ENCODE results near the gene IRX4.

GRCh38 chr5:1855596-1855995, 27.1 kb downstream of the IRX4 start:
- TF ChIP-seq ERF (CRISPR knock-in tag; IDR thresholded peaks at IDR 0.05) (no peak), ZNF12 (CRISPR knock-in tag; IDR thresholded peaks at IDR 0.05) (no peak), FOXJ3 (CRISPR knock-in tag; IDR thresholded peaks at IDR 0.05) (no peak), CEBPZ (IDR thresholded peaks at IDR 0.05; ENCODE audit: borderline replicate concordance, low read depth, low read length) (no peak), NFYB (IDR thresholded peaks at IDR 0.05; ENCODE audit: extremely low read depth, insufficient read length) (no peak), ZNF24 (IDR thresholded peaks at IDR 0.05) (no peak), CEBPB (tag; IDR thresholded peaks at IDR 0.05) (no peak), CTCF (IDR thresholded peaks at IDR 0.05 in 2 of 3, conservative IDR thresholded peaks at IDR 0.05 in 1 of 3; ENCODE audit: insufficient read depth in 2 of 3, low read depth in 1 of 3, low read length in 3 of 3) (no peak), ZNF263 (CRISPR knock-in tag; IDR thresholded peaks at IDR 0.05; ENCODE audit: borderline replicate concordance) (no peak)

Measured in K562 (cell line).